HCT116 (cell line): ENCODE data around the gene ERBB4. TPM values are rescaled to one million over a fixed set of nuclear protein-coding genes. Genes with fewer than 3 reads are reported as not detected.

ENCODE experiments used
- ATAC-seq: fragments of 200-7000 bp; cut with Tn5 transposase; 2 replicates; pipeline ENCODE4 v1.9.1; 2020; ENCODE audit warnings: mild to moderate bottlenecking, moderate library complexity
- BruUV-seq: library from RNA; stranded (reverse); fragments of 400-500 nt; replicated peaks from 2 replicates; lab custom pipeline; 2021; lab: Mats Ljungman, UMichigan
- CTCF ChIA-PET: fragments of 300-600 bp; sonication (Branson Sonifier 250); formaldehyde crosslinking; loops from one replicate; lab custom pipeline; 2021; ENCODE audit warnings: antibody characterized with exemption; lab: Charles Lee
- POLR2A ChIA-PET: fragments of 300-600, 350-600 bp; sonication (Branson Sonifier 250); formaldehyde crosslinking; loops from one replicate; lab custom pipeline; 2021; ENCODE audit warnings: antibody characterized with exemption; lab: Charles Lee
- RAD21 ChIA-PET, 2 experiments: fragments of 300-600 bp; sonication (Branson Sonifier 250); formaldehyde crosslinking; loops; one replicate each; lab custom pipeline; 2023; ENCODE audit warnings: low total read pairs in 2 of 2; ENCODE audit not compliant: uncharacterized antibody in 2 of 2, unreplicated experiment in 2 of 2, low non-redundant PET in 1 of 2; lab: Charles Lee
- DNase-seq: peaks from one replicate; pipeline ENCODE4 v3.0.0-alpha.2; 2010; ENCODE audit warnings: low read depth, low spot score
- H2AFZ ChIP-seq: fragments of 200-600 bp; shearing (Covaris generic), sonication (generic); 2 replicates; pipeline ENCODE4 v1.6.1; 2017; ENCODE audit warnings: low read depth, mixed run types, mixed read lengths, antibody characterized with exemption, low read length; ENCODE audit not compliant: poor library complexity, severe bottlenecking
- H3K27ac ChIP-seq: 2 replicates; pipeline ENCODE4 v1.5.1; 2012; ENCODE audit warnings: low read depth, low read length
- H3K27me3 ChIP-seq: fragments of 200-600 bp; sonication (generic); 2 replicates; pipeline ENCODE4 v1.6.1; 2016; ENCODE audit warnings: mixed run types, low read length, mixed read lengths; ENCODE audit not compliant: insufficient read depth
- H3K36me3 ChIP-seq, 2 experiments: fragments of 200-500 bp in 1 of 2; fragments of 200-600 bp in 1 of 2; sonication (Bioruptor generic) in 1 of 2; sonication (generic) in 1 of 2; 2 replicates each; pipeline versions ENCODE4 v1.5.1 to v1.6.1; 2014 to 2016; ENCODE audit warnings: low read length in 2 of 2, inconsistent platforms in 1 of 2, mixed read lengths in 1 of 2, mixed run types in 1 of 2; ENCODE audit not compliant: insufficient read depth in 2 of 2, control insufficient read depth in 1 of 2
- H3K4me1 ChIP-seq, 2 experiments: fragments of 200-600 bp in 1 of 2; sonication (generic) in 1 of 2; 2 replicates each; pipeline versions ENCODE4 v1.5.1 to v1.6.1; 2012 to 2017; ENCODE audit warnings: low read length in 2 of 2, inconsistent platforms in 1 of 2, mild to moderate bottlenecking in 1 of 2, mixed read lengths in 1 of 2, mixed run types in 1 of 2, moderate library complexity in 1 of 2; ENCODE audit not compliant: insufficient read depth in 2 of 2, control insufficient read depth in 1 of 2
- H3K4me2 ChIP-seq: fragments of 200-600 bp; sonication (generic); 2 replicates; pipeline ENCODE4 v1.6.1; 2017; ENCODE audit warnings: mixed run types, low read length, mixed read lengths
- H3K4me3 ChIP-seq, 2 experiments: fragments of 200-600 bp in 1 of 2; sonication (generic) in 1 of 2; replicated peaks in 1 of 2; 2 replicates each; pipeline ENCODE4 v1.5.1; 2011 to 2016; ENCODE audit warnings: low read length in 2 of 2, control low read depth in 1 of 2, low read depth in 1 of 2, mild to moderate bottlenecking in 1 of 2, mixed read lengths in 1 of 2, mixed run types in 1 of 2
- H3K79me2 ChIP-seq: fragments of 200-600 bp; sonication (generic); 2 replicates; pipeline ENCODE4 v1.6.1; 2017; ENCODE audit warnings: mild to moderate bottlenecking, mixed run types, low read length, moderate library complexity, mixed read lengths; ENCODE audit not compliant: insufficient read depth
- H3K9ac ChIP-seq: fragments of 200-600 bp; sonication (generic); 2 replicates; pipeline ENCODE4 v1.6.1; 2016; ENCODE audit warnings: low read length, mixed read lengths
- H3K9me2 ChIP-seq: fragments of 200-600 bp; sonication (generic), shearing (Covaris generic); 2 replicates; pipeline ENCODE4 v1.6.1; 2017; ENCODE audit warnings: mixed run types, mild to moderate bottlenecking, moderate library complexity; ENCODE audit not compliant: insufficient read depth
- H3K9me3 ChIP-seq, 2 experiments: fragments of 200-500 bp in 1 of 2; fragments of 200-600 bp in 1 of 2; sonication (Bioruptor generic) in 1 of 2; sonication (generic) in 1 of 2; 2 replicates each; pipeline ENCODE4 v1.6.1; 2014 to 2017; ENCODE audit warnings: low read length in 2 of 2, mixed read lengths in 2 of 2, inconsistent platforms in 1 of 2, low read depth in 1 of 2, mild to moderate bottlenecking in 1 of 2, mixed run types in 1 of 2, moderate library complexity in 1 of 2; ENCODE audit not compliant: control insufficient read depth in 1 of 2, insufficient read depth in 1 of 2
- H4K20me1 ChIP-seq: fragments of 200-600 bp; sonication (generic), shearing (Covaris generic); 2 replicates; pipeline ENCODE4 v1.6.1; 2017; ENCODE audit warnings: mixed run types, mild to moderate bottlenecking, moderate library complexity; ENCODE audit not compliant: insufficient read depth
- ATF3 ChIP-seq: IDR thresholded peaks from 2 replicates; pipeline ENCODE4 v1.6.1; 2012
- CBX3 ChIP-seq: IDR thresholded peaks from 2 replicates; pipeline ENCODE4 v1.6.1; 2012; ENCODE audit warnings: low read depth
- CEBPB ChIP-seq: IDR thresholded peaks from 2 replicates; pipeline ENCODE4 v1.6.1; 2012; ENCODE audit warnings: low read depth
- CTCF ChIP-seq, 3 experiments: fragments of 200-600 bp in 1 of 3; sonication (generic) in 1 of 3; IDR thresholded peaks in 2 of 3; conservative IDR thresholded peaks in 1 of 3; 2 replicates each; pipeline ENCODE4 v1.5.1; 2012 to 2017; ENCODE audit warnings: low read depth in 2 of 3, low read length in 2 of 3, antibody characterized with exemption in 1 of 3, borderline replicate concordance in 1 of 3, control low read depth in 1 of 3, mild to moderate bottlenecking in 1 of 3, mixed read lengths in 1 of 3, mixed run types in 1 of 3, moderate library complexity in 1 of 3; ENCODE audit not compliant: insufficient read depth in 1 of 3
- EGR1 ChIP-seq: IDR thresholded peaks from 2 replicates; pipeline ENCODE4 v1.6.1; 2012; ENCODE audit warnings: low read depth
- ELF1 ChIP-seq: IDR thresholded peaks from 2 replicates; pipeline ENCODE4 v1.6.1; 2012; ENCODE audit warnings: low read depth, borderline replicate concordance
- EZH2 ChIP-seq: fragments of 200-600 bp; sonication (generic); IDR thresholded peaks from 2 replicates; pipeline ENCODE4 v1.6.1; 2017; ENCODE audit warnings: antibody characterized with exemption, mixed run types
- EZH2phosphoT487 ChIP-seq: fragments of 200-600 bp; IDR thresholded peaks from 2 replicates; pipeline ENCODE4 v1.6.1; 2018; ENCODE audit warnings: antibody characterized with exemption, borderline replicate concordance
- FOSL1 ChIP-seq: IDR thresholded peaks from 2 replicates; pipeline ENCODE4 v1.6.1; 2012; ENCODE audit warnings: low read depth
- POLR2A ChIP-seq: IDR thresholded peaks from 2 replicates; pipeline ENCODE4 v1.7.0; 2011; ENCODE audit warnings: borderline replicate concordance; ENCODE audit not compliant: insufficient read depth, insufficient read length; ENCODE audit errors: extremely low read depth
- POLR2AphosphoS5 ChIP-seq: IDR thresholded peaks from 2 replicates; pipeline ENCODE4 v1.6.1; 2011; ENCODE audit warnings: mild to moderate bottlenecking, low read depth, low read length, moderate library complexity
- RAD21 ChIP-seq: IDR thresholded peaks from 2 replicates; pipeline ENCODE4 v1.6.1; 2012; ENCODE audit warnings: low read depth, mild to moderate bottlenecking
- SIN3A ChIP-seq: IDR thresholded peaks from 2 replicates; pipeline ENCODE4 v1.6.1; 2012; ENCODE audit warnings: low read depth
- SP1 ChIP-seq: IDR thresholded peaks from 2 replicates; pipeline ENCODE4 v1.6.1; 2012; ENCODE audit warnings: low read depth
- SRF ChIP-seq: IDR thresholded peaks from 2 replicates; pipeline ENCODE4 v1.6.1; 2012; ENCODE audit warnings: low read depth
- TCF7L2 ChIP-seq: IDR thresholded peaks from 2 replicates; pipeline ENCODE4 v1.7.0; 2011; ENCODE audit warnings: borderline replicate concordance, inconsistent platforms; ENCODE audit not compliant: insufficient read depth, insufficient read length; ENCODE audit errors: extremely low read depth
- ZBTB33 ChIP-seq: IDR thresholded peaks from 2 replicates; pipeline ENCODE4 v1.6.1; 2011; ENCODE audit warnings: mild to moderate bottlenecking, low read length, moderate library complexity; ENCODE audit not compliant: insufficient replicate concordance; ENCODE audit errors: extremely low read depth
- ZFX ChIP-seq: fragments of 450-650 bp; IDR thresholded peaks from 2 replicates; pipeline ENCODE4 v1.6.1; 2017
- ZNF274 ChIP-seq: fragments of 200-500 bp; sonication (Bioruptor generic); IDR thresholded peaks from 2 replicates; pipeline ENCODE4 v1.6.1; 2014; ENCODE audit warnings: mild to moderate bottlenecking, low read depth, low read length, inconsistent platforms
- intact Hi-C: fragments of 100-400 bp; cut with micrococcal nuclease; formaldehyde crosslinking; loops from 2 replicates; pipeline ENCODE4 v1.10.0; 2022
- total RNA-seq: library from RNA; stranded (reverse); gene quantifications from one replicate; pipeline ENCODE4 v1.2.1, GENCODE V29; 2021; ENCODE audit not compliant: unreplicated experiment

ERBB4 gene
- total RNA-seq, 1 experiment from 2014 or later, result 0.10 TPM

DNA sequence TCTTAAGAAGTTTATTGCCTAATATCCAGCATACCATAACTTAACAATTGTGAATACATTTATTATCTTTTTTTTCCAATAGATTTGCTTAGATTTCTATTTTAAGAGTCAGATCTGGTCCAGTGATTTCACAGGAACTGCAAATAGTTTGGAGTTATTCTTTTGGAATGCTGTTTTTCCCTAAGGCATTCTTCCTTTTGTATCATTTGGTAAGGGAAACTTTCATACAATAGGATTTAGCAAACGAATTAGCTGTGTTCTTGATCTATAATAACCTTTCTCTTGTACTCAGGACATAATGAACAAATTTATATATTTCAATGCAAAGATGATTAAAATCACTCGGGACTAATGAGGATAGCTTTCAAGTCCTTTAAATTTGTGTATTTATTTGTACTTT lies 201.6 kb downstream of the ERBB4 start:
- no peaks in the 10 kb centered on the region for H3K36me3 ChIP-seq
- ATAC-seq (no peak), DNase-seq (no peak)
- H3K27ac ChIP-seq, result no peak overlapping the region
- no TSS peak for BruUV-seq
- no peaks in the 10 kb centered on the region for H3K79me2 ChIP-seq
- POLR2A ChIA-PET, result no interaction called here
- no peaks in the 10 kb centered on the region for H3K9me2 ChIP-seq
- H3K4me2 ChIP-seq, result no peak overlapping the region
- no peaks in the 10 kb centered on the region for H3K27me3 ChIP-seq
- CTCF ChIA-PET, result no interaction called here
- no peak overlapping the region for H3K9ac ChIP-seq
- TF ChIP-seq RAD21 (no peak), POLR2AphosphoS5 (no peak), CEBPB (no peak), EZH2phosphoT487 (no peak), ATF3 (no peak)
- H3K4me3 ChIP-seq, result no peak overlapping the region
- no peak overlapping the region for H2AFZ ChIP-seq
- no peaks in the 10 kb centered on the region for H3K4me1 ChIP-seq
- RAD21 ChIA-PET, result no interaction called here
- no peaks in the 10 kb centered on the region for H4K20me1 ChIP-seq
- no peaks in the 10 kb centered on the region for H3K9me3 ChIP-seq
- intact Hi-C loops, result no loop called here

DNA sequence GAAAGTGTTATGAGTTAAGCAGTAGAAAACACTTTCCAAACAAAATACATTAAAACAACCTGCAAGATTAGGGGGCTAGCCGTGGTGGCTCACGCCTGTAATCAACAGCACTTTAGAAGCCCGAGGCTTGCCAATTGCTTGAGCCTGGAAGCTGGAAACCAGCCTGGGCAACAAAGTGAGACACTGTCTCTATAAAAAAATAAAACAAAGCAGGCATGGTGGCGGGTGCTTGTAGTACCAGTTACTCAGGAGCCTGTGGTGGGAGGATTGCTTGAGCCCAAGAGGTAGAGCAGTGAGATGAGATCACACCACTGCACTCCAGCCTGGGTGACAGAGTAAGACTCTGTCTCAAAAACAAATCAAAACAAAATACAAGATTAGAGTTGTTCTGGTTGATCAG lies 208.3 kb downstream of the ERBB4 start:
- DNase-seq (no peak), ATAC-seq (no peak)
- H3K4me3 ChIP-seq, result no peak overlapping the region
- no peaks in the 10 kb centered on the region for H3K4me1 ChIP-seq
- BruUV-seq, result no TSS peak
- no peak overlapping the region for H3K4me2 ChIP-seq
- H3K36me3 ChIP-seq, result no peaks in the 10 kb centered on the region
- ChIA-PET CTCF (no interaction called here), RAD21 (no interaction called here), POLR2A (no interaction called here)
- no peaks in the 10 kb centered on the region for H4K20me1 ChIP-seq
- no peaks in the 10 kb centered on the region for H3K9me3 ChIP-seq
- H3K9ac ChIP-seq, result no peak overlapping the region
- intact Hi-C loops, result no loop called here
- H3K27me3 ChIP-seq, result no peaks in the 10 kb centered on the region
- H3K79me2 ChIP-seq, result no peaks in the 10 kb centered on the region
- no peak overlapping the region for H2AFZ ChIP-seq
- no peak for TF ChIP-seq EZH2phosphoT487
- TF ChIP-seq POLR2A, result no peak
- no peak for TF ChIP-seq CBX3
- TF ChIP-seq SRF, result no peak
- no peak for TF ChIP-seq TCF7L2
- TF ChIP-seq ZFX, result no peak
- TF ChIP-seq EZH2, result no peak
- no peak for TF ChIP-seq ZBTB33
- no peak for TF ChIP-seq EGR1
- TF ChIP-seq POLR2AphosphoS5, result no peak
- no peak for TF ChIP-seq ELF1
- no peak for TF ChIP-seq ZNF274
- TF ChIP-seq CTCF (IDR thresholded peaks at IDR 0.05 in 2 of 3, conservative IDR thresholded peaks at IDR 0.05 in 1 of 3; ENCODE audit: borderline replicate concordance in 1 of 3, insufficient read depth in 1 of 3, low read depth in 2 of 3, low read length in 2 of 3), result no peak
- TF ChIP-seq FOSL1, result no peak
- TF ChIP-seq ATF3, result no peak
- TF ChIP-seq SIN3A, result no peak
- TF ChIP-seq SP1, result no peak
- H3K9me2 ChIP-seq, result no peaks in the 10 kb centered on the region
- H3K27ac ChIP-seq, result no peak overlapping the region
